Stimulated activated CD8-positive, alpha-beta memory T cell treated with anti-CD3 and anti-CD28 coated beads, Interleukin-15, amount 100 ng/mL, for 1 hour (primary cell): ENCODE data around the gene METTL27.
"Not testable (repeated sequence)": the region's sequence is repeated elsewhere in the genome, so short reads cannot be mapped to it uniquely, and the experiment has no call there.

Experiments used
- DNase-seq: peaks from one replicate; pipeline ENCODE4 v3.0.0-alpha.2; 2020; ENCODE audit warnings: low read depth

METTL27 gene, protein sequence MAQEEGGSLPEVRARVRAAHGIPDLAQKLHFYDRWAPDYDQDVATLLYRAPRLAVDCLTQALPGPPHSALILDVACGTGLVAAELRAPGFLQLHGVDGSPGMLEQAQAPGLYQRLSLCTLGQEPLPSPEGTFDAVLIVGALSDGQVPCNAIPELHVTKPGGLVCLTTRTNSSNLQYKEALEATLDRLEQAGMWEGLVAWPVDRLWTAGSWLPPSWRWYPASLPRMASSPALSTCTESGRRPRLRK

DNA sequence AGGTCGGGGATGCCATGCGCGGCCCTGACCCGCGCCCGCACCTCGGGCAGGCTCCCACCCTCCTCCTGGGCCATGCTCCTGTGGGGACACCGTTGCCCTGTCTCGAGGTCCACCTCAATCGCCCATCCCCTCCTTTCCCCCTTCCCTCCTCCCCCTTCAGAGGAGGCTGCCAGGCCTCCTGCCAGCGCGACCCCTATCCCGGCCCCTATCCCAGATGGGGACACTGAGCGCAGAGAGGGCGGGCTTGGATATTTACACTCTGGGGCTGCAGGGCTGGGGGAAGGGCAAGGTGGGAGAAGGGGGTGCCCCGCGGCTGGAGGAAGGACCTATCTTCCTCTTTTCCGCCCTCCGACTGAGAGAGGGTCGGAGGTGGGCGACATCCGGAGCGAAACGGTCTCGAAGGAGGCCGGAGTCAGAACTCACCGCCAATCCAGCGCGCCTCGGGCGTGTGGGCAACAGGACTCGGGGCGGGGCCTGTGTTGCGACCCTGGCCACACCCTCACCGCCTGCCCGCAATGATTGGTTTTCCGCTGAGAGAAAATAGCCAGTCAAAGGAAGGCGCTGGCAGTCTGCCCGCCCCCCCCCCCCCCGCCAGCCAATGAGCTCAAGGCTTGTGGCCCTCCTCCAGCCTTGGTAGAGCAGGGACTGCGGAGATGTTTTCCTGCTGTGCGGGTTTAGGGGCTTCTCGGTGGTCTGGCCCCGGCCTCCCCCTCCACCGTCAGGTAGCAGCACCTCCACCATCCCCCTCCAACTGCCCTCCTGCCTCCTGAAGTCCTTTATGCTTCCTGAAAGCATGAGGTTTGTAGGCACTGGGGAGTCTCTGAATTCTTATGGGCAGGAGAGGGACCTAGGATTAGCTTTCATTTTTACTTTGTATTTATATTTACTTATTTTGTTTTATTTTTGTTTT, at the start of gene METTL27:
TSS of gene METTL27 (minus strand) at position 450 of the 910 bp plus-strand sequence. CDS start at position 74, 376 bp downstream.
- DNase-seq = peak; percentile 76

DNA sequence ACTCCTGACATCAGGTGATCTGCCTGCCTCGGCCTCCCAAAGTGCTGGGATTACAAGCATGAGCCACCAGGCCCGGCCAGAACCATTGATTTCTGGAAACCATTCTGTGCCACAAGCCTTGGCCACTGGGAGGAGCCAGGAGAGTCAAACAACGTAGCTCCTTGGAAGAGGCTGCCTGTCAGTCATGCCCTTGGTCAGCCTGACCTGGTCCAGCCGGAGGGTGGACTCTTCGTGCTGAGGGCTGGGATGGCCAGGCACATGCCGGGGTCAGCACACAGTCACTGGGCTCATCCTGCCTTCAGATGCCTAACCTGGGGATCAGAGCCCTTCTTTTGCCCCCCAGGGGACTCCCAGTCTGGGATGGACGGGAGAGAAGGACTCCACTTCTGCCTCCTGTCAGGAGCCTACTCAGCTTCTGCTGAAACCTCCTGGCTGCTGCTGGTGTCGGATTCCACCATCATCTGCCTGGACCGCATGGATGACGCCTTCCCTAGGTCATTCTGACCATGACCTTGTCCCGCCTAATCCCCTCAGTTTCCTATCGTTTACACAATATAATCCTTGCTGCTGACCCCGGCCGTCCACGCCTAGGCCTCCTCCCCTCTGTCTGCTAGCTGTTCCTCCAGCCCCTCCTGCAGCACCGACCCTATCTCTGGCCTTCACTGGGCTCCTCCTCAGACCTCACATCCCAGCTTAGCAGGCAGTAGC, 49.0 kb upstream of the METTL27 start:
- no peak for DNase-seq

DNA sequence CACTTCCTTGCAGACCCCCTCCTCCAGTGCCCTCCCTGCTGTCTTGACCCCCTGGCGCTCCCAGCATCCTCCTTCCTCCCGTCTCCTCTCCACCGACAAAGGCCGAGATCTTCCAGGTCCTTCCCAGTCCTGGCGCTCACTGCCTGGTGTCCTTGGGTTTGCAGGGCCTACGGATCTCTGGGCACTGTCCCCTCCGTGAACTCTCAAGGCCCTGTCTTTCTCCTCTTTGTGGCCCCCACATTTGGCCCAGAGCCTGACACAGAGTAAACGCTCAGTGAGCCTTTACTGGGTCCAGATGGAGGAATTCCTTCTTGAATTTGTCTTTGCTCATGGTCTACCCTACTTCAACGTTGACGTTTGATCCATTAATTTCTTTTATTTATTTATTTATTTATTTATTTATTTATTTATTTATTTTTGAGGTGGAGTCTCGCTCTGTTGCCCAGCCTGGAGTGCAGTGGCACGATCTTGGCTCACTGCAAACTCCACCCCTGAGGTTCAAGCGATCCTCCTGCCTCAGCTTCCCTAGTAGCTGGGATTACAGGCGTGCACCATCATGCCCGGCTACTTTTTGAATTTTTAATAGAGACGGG, 48.3 kb upstream of the METTL27 start:
- no peak for DNase-seq

DNA sequence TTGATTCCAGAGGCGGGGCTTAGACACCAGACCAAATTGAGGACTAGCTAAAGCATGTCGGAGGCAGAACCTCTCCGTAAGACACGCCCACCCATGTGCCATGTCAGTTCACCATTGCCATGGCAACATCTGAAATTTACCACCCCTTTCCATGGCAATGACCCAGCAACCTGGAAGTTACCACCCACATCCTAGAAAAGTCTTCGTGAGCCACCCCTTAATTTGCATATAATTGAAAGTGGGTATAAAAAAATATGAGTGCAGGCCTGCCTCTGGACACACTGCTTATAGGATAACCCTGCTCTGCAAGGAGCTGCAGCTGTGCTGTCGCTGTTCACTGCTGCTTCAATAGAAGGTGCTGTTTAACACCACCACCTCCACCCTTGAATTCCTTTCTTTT, 46.6 kb upstream of the METTL27 start:
- no peak for DNase-seq

DNA sequence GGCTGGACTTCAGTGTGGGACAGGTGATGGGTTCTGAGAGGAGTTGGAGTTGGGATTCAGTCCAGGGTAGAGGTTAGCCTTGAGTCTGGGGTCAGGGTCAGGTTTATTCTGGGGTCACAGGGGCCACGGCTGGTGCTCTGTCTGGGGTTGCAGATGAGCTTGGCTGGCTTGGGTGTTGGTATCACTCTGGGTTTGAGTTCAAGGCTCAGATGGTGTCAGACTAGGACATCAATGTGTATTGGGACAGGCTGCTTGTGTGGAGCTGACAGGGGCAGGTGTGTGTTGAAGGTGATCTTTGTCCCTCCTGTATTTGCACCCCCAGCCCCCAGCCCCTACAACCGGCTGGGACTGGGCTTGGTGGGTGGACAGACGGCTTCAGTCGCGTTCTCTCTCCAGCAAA, 45.4 kb upstream of the METTL27 start:
- no peak for DNase-seq

DNA sequence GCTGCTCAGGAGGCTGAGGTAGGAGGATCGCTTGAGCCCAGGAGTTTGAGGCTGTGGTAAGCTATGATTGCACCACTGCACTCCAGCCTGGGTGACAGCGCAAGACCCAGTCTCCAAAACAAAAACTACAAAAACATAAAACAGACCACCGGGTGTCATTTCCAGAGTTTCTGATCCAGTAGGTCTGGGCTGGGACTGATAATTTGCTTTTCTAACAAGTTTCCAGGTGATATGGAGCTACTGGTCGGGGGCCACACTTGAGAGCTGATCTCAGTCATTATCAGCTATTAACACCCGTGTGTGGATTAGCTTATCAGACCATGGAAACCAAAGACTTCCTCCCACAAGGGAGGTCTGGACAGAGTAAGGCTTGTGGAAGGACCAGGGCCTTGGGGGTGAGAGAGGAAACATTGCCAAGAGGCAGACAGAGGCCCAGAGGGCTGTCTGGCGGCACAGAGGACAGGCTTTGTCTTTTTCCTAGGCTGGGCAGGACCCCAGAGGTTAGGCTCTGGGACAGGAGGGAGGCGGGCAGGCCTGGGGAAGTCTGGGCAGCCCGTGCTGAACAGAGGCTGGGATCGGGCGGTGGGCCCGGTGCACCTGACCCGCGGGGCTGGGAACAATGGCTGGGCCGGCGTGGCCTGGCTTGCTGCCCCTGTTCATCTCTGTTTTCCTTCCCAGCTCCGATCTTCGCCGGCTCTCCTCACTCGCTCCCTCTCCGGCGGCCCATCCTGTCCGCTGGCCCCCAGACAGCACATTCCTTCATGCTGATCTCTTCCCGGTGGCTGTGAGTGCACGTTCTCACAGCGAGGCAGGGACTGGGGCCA, 43.9 kb upstream of the METTL27 start:
- no peak for DNase-seq

DNA sequence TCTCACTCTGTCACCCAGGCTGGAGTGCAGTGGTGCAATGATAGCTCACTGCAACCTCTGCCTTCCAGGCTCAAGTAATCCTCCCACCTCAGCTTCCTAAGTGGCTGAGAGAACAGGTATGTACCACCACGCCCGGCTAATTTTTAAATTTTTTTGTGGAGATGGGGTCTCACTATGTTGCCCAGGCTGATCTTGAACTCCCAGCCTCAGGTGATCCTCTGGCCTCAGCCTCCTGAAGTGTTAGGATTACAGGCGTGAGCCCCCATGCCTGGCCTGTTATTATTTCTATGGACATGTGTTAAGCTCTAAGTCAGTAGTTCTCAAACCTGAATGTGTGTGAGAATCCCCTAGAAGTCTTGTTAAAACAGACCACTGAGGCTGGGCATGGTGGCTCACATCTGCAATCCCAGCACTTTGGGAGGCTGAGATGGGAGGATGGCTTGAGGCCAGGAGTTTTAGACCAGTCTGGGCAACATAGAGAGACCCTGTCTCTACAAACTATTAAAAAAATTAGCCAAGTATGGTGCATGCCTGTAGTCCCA, 43.2 kb upstream of the METTL27 start:
- DNase-seq = no peak

DNA sequence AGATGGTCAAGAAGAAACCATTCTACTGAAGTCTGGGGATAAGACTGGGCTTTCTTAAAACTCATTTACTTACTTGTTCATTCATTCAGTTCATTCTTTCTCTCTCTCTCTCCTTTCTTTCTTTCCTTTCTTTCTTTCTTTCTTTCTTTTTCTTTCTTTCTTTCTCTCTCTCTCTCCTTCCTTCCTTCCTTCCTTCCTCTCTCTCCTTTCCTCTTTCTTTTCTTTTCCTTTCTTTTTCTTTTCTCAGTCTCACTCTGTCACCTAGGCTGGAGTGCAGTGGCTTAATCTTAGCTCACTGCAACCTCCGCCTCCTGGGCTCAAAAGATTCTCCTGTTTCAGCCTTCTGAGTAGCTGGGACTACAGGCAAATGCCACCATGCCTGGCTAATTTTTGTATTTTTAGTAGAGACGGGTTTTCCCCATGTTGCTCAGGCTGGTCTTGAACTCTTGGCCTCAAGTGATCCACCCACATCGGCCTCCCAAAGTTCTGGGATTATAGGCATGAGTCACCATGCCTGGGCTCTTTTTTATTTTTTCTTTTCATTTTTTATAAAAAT, 42.6 kb upstream of the METTL27 start:
- DNase-seq = not testable (repeated sequence)

DNA sequence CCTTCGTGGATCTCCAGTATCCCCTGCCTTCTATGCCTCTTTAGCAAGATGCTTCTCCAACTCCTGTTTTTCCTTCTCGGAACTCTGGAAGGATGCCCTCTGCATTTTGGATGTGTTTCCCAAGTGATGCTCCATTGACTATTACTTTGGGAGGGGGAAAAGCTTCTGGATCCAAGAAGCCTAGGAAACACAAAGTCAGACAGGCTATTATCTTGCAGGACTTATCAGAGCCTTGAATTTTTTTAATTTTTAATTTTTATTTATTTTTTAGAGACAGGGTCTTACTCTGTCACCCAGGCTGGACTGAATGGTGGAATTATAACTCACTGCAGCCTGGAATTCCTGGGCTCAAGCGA, 39.7 kb upstream of the METTL27 start:
- DNase-seq = no peak

DNA sequence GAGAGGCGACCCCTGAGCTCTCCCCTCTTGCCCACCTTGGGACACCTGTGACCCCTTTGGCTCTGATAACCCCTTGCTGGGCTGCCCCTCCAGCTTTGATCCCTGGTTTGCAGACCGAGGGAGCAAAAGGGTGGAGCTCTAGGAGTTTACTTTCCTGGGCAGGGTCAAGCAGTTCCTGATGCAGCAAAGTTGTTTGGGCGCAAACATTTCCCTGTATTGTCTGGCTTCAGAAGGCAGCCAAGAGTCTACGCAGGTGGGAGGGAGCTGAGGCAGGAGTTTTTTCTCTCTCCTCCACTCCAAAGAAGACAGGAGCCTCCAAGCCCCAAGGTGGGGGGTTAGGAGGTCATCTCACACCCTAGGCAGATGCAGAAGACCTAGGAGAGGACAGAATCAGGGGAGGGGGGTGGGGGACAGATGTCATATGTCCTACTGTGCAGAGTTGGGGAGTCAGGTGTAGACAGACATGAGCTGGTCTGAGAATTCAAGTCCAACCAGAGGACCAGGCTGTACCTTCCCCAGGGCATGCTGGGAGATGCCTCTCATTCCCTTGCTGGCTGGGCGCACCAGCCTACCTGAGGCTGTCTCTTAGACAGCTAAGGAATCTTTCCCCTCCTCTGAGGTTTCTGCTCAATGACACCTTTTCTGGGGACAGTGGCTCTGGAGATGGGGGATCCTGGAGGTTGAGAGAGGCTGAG, 39.2 kb upstream of the METTL27 start:
- DNase-seq = no peak

DNA sequence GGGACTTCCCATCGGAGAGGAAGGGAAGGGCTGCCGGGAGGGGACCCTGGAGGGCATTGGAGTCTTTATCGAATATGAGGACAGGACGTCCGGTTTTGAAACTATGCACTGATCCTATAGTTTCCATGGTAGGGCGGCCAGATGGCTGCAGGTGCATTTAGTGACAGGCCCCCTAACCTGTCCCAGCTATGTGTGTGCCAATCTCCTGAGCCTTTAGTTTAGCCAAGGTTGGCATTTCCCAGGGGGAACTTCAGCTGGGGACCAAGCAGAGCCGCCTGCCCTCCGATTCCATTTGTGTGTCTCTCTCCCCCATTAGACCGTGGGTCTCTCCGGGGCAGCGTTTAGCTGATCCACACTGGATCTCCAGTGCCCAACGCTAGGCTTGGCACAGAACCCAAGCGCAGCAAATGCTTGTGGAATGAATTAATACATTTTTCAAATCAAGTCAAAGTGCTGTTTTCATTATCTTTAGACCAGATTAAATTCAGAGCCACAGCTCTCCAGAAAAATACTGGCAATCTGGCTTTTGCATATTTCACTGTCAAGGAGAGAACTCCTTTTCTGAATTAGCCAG, 38.5 kb upstream of the METTL27 start:
- no peak for DNase-seq

DNA sequence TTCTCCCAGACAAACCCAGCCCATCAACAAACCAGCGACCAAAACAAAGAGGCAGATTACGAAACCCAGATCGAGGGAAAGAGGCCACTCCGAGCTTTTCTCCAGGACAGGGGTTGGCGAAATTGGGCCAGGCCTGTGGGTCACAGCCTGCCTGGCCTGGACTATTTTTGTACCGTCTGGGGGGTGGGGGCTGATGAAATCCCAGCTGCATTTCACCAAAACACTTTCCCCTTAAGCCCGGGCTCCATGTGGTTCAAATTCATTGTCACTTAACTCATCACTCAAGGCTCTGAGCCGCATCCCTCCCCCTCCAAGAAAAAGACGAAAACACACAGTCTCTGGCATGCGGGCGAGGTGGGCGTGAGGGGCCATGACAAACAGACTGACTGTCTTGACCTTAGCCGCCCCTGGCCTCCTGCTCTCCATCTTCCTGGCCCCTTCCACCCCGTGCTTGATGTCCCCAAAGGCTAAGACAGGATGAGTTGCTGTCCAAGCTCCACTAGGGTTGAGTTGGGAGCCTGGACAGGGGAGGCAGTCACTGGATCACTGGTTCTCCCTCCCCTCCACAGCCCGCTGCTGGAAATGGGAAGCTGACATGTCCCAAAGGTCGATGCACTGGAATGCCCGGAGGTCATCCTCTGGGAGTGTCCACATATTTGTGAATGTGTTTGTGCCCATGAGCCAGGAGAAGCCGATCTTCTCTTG, 37.8 kb upstream of the METTL27 start:
- no peak for DNase-seq

DNA sequence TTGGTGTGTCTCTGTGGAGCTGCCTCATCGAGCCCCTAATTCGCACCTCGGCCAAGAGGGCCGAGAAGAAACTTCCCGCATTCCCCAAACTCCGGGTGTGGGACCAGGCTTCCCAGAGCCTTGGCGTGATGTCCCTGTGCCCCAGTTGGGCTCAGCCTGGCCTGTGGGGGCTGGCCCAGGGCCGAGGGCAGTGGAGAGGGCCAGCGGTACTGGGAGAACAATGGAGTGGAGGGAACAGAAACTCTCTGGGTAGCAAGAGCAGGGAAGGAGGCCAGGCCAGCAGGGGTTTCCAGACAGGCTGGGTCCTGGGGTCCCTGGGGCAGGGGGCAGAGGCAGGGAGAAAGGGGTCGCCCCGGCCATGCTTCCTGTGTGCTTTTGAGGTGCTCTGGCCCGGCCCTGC, 34.7 kb upstream of the METTL27 start:
- no peak for DNase-seq

DNA sequence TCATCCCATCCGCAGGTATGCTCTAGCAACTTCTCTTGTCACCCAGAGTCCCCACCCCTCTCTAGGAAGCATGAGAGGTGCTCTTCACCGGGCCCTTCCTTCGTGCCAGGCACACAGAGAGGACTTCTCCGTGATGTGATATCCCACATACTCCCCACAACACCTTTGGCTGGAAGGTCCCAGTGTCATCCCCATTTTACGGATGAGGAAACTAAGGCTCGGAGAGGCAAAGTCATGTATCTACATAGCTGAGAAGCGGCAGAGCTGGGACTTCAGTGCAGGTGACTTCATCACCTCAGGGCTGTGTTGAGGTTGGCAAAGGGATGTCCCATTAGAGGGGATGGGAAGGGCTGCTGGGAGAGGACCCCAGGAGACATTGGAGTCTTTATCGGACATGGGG, 34.0 kb upstream of the METTL27 start:
- DNase-seq = no peak

DNA sequence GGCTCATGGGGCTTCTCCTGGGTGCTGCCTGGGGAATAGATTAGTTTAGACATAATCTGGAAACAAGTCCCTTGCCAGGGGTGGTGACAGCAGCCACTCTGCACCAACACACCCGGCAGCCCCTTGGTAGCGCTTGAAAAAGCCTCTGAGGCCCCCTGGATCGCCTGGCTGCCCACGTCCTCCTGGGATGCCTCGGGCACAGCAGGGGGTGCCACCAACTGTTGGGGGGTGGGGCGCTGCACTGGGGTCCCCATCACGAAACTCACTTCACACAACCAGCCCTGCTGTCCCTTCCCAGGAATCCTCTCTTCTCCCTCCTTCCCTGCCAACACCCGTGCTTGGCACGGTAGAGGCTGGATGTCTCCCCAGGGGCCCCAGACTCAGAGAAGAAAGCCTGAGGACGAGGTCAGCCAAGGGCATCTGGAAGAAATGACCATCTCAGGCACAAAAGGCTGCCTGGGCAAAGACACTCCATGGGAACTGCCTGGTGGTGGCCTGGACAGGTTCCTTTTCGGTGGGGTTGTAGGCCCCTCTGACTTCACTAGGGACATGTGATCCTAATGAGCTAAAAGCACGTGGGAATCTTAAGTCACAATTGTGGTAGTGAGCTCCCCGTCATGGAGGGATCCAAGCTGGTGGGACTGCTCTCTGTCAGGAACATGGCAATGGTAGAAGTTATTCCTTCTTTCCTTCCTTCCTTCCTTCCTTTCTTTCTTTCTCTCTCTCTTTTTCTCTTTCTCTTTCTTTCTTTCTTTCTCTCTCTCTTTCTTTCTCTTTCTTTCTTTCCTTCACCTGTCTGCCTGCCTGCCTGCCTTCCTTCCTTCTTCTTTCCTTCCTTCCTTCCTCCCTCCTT, 30.0 kb upstream of the METTL27 start:
- DNase-seq = no peak

DNA sequence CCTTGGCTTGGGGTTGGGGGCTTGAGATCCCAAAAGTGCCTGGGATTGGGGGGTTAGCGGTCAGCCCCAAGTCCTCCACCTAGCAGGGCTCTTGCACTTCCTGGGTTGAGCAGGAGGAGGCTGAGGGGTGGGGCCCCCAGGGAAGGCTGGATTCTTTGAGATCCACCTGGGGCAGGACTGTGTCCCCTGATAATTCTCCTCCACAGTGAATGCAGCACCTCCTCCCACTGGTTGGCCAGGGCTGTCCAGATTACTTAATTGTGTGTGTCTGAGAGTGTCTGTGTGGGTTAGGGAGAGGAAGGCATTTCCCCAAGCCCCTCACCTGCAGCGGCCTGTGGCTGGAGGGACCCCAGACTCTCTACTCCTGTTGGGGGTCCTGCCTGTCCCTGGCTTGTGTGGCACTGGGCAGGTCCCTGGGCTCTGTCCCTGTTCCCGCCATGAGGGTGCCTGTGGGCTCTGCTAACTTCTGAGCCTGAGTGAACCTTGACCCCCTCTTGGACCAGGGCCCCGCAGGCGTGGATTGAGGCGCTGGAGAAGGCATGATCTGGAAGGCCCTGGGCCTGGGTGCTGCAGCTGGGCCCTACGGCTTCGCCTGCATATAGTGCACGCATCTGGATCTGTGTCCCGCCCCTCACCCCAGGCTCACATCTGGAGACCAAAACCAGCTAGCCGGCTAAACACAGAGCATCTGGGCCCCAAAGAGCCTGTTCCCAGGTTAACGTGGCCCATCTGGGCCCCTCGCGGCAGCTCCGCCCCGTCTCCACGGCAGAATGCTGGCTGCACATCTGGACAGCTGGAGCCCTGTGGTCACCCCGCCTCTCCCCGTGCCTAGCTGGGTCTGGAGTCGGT, 29.1 kb upstream of the METTL27 start:
- no peak for DNase-seq

DNA sequence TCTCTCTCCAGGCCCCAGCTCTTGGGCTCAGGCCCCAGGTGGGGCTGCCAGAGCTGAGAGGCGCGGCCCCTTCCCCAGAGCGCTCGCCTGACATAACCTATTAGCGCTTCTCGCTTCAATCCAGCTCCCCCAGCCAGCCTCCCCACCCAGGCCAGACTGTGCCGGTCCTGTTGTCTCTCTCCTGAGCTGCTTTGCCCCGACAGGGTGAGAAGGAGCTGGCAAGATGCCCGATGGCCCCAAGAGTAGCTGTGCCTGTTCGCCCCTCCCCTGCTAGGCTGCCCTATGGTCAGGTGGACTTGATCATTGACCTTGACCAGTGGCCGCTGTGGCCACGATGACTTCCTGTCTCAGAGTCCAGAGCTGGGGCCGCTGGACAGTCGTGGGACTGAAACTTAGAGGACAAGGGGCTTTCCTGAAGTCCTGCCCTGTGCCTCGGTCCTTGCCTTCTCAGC, 27.8 kb upstream of the METTL27 start:
- DNase-seq = no peak
